Stomach (tissue), 9 donors: Measurements from ENCODE around the gene EFCC1. TPM values are rescaled to one million over a fixed set of nuclear protein-coding genes. Genes with fewer than 3 reads are reported as not detected.

Experiments
- DNase-seq, 2 donors: peaks; one replicate each; pipeline versions ENCODE4 v3.0.0 to v3.0.0-alpha.2; 2013 to 2019
- H3K27ac ChIP-seq, 5 donors: fragments of 200-600 bp in 4 of 5; sonication (generic) in 4 of 5; one replicate each; pipeline ENCODE4 v1.5.1; 2013 to 2019; ENCODE audit warnings: mild to moderate bottlenecking in 1 of 5, moderate library complexity in 1 of 5
- H3K27me3 ChIP-seq, 3 donors: fragments of 200-600 bp; sonication (generic); one replicate each; pipeline ENCODE4 v1.5.1; 2017 to 2019; ENCODE audit warnings: mixed run types in 1 of 3
- H3K36me3 ChIP-seq, 4 donors: fragments of 200-600 bp; sonication (generic); 1 replicate in 3 of 4; 2 replicates in 1 of 4; pipeline ENCODE4 v1.5.1; 2016 to 2019
- H3K4me1 ChIP-seq, 4 donors: fragments of 200-600 bp; sonication (generic); one replicate each; pipeline ENCODE4 v1.5.1; 2016 to 2019
- H3K4me3 ChIP-seq, 4 donors: fragments of 200-600 bp; sonication (generic) in 3 of 4; one replicate each; pipeline ENCODE4 v1.5.1; 2016 to 2019; ENCODE audit warnings: mild to moderate bottlenecking in 1 of 4
- H3K9me3 ChIP-seq, 4 donors: fragments of 200-600 bp; sonication (generic); one replicate each; pipeline ENCODE4 v1.5.1; 2016 to 2019
- CTCF ChIP-seq, 7 experiments: fragments of 450-650 bp in 4 of 7; fragments of 200-600 bp in 3 of 7; sonication (generic) in 3 of 7; IDR thresholded peaks; one replicate each; pipeline ENCODE4 v1.5.1; 2016 to 2019; ENCODE audit warnings: antibody characterized with exemption in 7 of 7, control low read depth in 2 of 7, mild to moderate bottlenecking in 1 of 7
- EP300 ChIP-seq: sonication (generic); formaldehyde crosslinking; IDR thresholded peaks from one replicate; pipeline ENCODE4 v1.6.1; 2017; ENCODE audit warnings: antibody characterized with exemption
- POLR2A ChIP-seq, 4 donors: fragments of 450-650 bp; IDR thresholded peaks; one replicate each; pipeline ENCODE4 v1.6.1; 2016; ENCODE audit warnings: antibody characterized with exemption in 4 of 4, control low read depth in 2 of 4, mild to moderate bottlenecking in 1 of 4, moderate library complexity in 1 of 4
- POLR2AphosphoS5 ChIP-seq, 3 donors: sonication (generic); formaldehyde crosslinking; IDR thresholded peaks; one replicate each; pipeline ENCODE4 v1.6.1; 2016; ENCODE audit warnings: antibody characterized with exemption in 3 of 3
- WGBS, 5 donors: extraction: QIAGEN DNeasy Blood & Tissue Kit in 3 of 5; methylation state at CpG; one replicate each; pipeline versions ENCODE4 v1.1.5 to v1.1.7; 2013 to 2018; 5-methylcytosine and 5-hydroxymethylcytosine counted together
- intact Hi-C: fragments of 100-400 bp; cut with DNase I; formaldehyde crosslinking; loops from one replicate; pipeline ENCODE4 v1.15.1; 2023; ENCODE audit warnings: low total_unique reads
- polyA plus RNA-seq, 3 donors: library from polyadenylated mRNA; stranded (reverse); fragments of 200-250 nt; gene quantifications; one replicate each; pipeline ENCODE4 v1.2.3, GENCODE V29; 2013
- total RNA-seq, 5 donors: library from RNA; depleted of rRNA; stranded (reverse); fragments of >200 nt; gene quantifications; one replicate each; pipeline versions ENCODE4 v1.1.0 to v1.2.3, GENCODE V29; 2014 to 2016
- donor health status: healthy with polysubstance abuse.
- donor health status: Bipolar disorder and iron deficiency.
- donor health status: healthy.

EFCC1 gene
- total and polyA plus RNA-seq, 8 donors: 1.0 to 13.9 (median 9.2) TPM

- intact Hi-C loops: no loop called here
- no peak overlapping the region for H3K27ac ChIP-seq
Measured at GRCh38 chr3:128975276-128975675, 25.8 kb upstream of the EFCC1 start.

GRCh38 chr3:128983293-128984069 lies 17.6 kb upstream of the EFCC1 start:
- no peaks in the 10 kb centered on the region for H3K9me3 ChIP-seq
- H3K36me3 ChIP-seq: no peaks in the 10 kb centered on the region
- intact Hi-C loops: no loop called here
- H3K4me1 ChIP-seq: no peaks in the 10 kb centered on the region
- no peaks in the 10 kb centered on the region for H3K27me3 ChIP-seq
- DNase-seq: no peak
- TF ChIP-seq EP300 (no peak), CTCF (IDR thresholded peaks at IDR 0.05) (no peak), POLR2A (IDR thresholded peaks at IDR 0.05) (no peak), POLR2AphosphoS5 (IDR thresholded peaks at IDR 0.05) (no peak)
- H3K27ac ChIP-seq: no peak overlapping the region
- no peak overlapping the region for H3K4me3 ChIP-seq
- WGBS, 5 donors: 89 to 90% (median 89%) methylated on average over 9 of the region's 9 CpGs

More at GRCh38 chr3:128975276-128975675, 25.8 kb upstream of the EFCC1 start:
- WGBS, 5 donors: 95 to 100% (median 98%) methylated on average over 1 of the region's 1 CpG
- TF ChIP-seq EP300 (no peak), POLR2AphosphoS5 (IDR thresholded peaks at IDR 0.05) (no peak), CTCF (IDR thresholded peaks at IDR 0.05) (no peak), POLR2A (IDR thresholded peaks at IDR 0.05) (no peak)
- no peaks in the 10 kb centered on the region for H3K27me3 ChIP-seq
- peaks cover 3 to 30% (median 12%) of the 10 kb centered on the region in 4 donors for H3K4me1 ChIP-seq
- no peaks in the 10 kb centered on the region for H3K36me3 ChIP-seq
- H3K9me3 ChIP-seq: no peaks in the 10 kb centered on the region
- H3K4me3 ChIP-seq: no peak overlapping the region
- no peak for DNase-seq

- intact Hi-C loops: no loop called here
- TF ChIP-seq CTCF (IDR thresholded peaks at IDR 0.05) (no peak), POLR2AphosphoS5 (IDR thresholded peaks at IDR 0.05) (no peak), POLR2A (IDR thresholded peaks at IDR 0.05) (no peak), EP300 (no peak)
- Histone ChIP-seq H3K27me3 (no peaks in the 10 kb centered on the region), H3K4me1 (no peaks in the 10 kb centered on the region), H3K9me3 (no peaks in the 10 kb centered on the region), H3K27ac (no peak overlapping the region), H3K36me3 (no peaks in the 10 kb centered on the region), H3K4me3 (no peak overlapping the region)
- WGBS, 5 donors: 84 to 92% (median 89%) methylated on average over 3 of the region's 3 CpGs
- no peak for DNase-seq
Measured at GRCh38 chr3:128984596-128984995, 16.5 kb upstream of the EFCC1 start.

GRCh38 chr3:128987302-128988100 lies 13.6 kb upstream of the EFCC1 start:
- Histone ChIP-seq H3K4me3 (no peak overlapping the region), H3K36me3 (no peaks in the 10 kb centered on the region), H3K9me3 (no peaks in the 10 kb centered on the region), H3K27me3 (no peaks in the 10 kb centered on the region), H3K4me1 (no peaks in the 10 kb centered on the region), H3K27ac (no peak overlapping the region)
- WGBS, 5 donors: 85 to 92% (median 87%) methylated on average over 15 of the region's 15 CpGs
- intact Hi-C loops: no loop called here
- TF ChIP-seq POLR2AphosphoS5 (IDR thresholded peaks at IDR 0.05) (no peak), EP300 (no peak), POLR2A (IDR thresholded peaks at IDR 0.05) (no peak), CTCF (IDR thresholded peaks at IDR 0.05) (no peak)
- DNase-seq: no peak
